Endodermal cell (in vitro differentiated cells): ENCODE results near the gene PPP1R14D. TPM values are rescaled to one million over a fixed set of nuclear protein-coding genes. Genes with fewer than 3 reads are reported as not detected.

Experiments
- DNase-seq: peaks from one replicate; pipeline ENCODE4 v3.0.0-alpha.2; 2017
- H3K27ac ChIP-seq: 2 replicates; pipeline ENCODE4 v1.5.1; 2013; ENCODE audit warnings: mild to moderate bottlenecking, low read depth, low read length, moderate library complexity
- H3K27me3 ChIP-seq: 2 replicates; pipeline ENCODE4 v1.6.1; 2013; ENCODE audit warnings: mild to moderate bottlenecking, low read length, moderate library complexity; ENCODE audit not compliant: insufficient read depth, control insufficient read depth, poor library complexity, severe bottlenecking
- H3K36me3 ChIP-seq: 2 replicates; pipeline ENCODE4 v1.7.0; 2013; ENCODE audit warnings: mild to moderate bottlenecking, low read length, moderate library complexity; ENCODE audit not compliant: control insufficient read depth, insufficient read depth
- H3K4me1 ChIP-seq: one replicate; pipeline ENCODE4 v1.7.0; 2013; ENCODE audit warnings: low read length; ENCODE audit not compliant: control insufficient read depth, insufficient read depth
- H3K4me3 ChIP-seq: 2 replicates; pipeline ENCODE4 v1.5.1; 2013; ENCODE audit warnings: mild to moderate bottlenecking, low read length, moderate library complexity
- H3K9ac ChIP-seq: 2 replicates; pipeline ENCODE4 v1.6.1; 2013; ENCODE audit warnings: mild to moderate bottlenecking, low read length, moderate library complexity; ENCODE audit not compliant: poor library complexity, severe bottlenecking; ENCODE audit errors: extremely low read depth
- H3K9me3 ChIP-seq: 2 replicates; pipeline ENCODE4 v1.6.1; 2013; ENCODE audit warnings: mild to moderate bottlenecking, low read length, moderate library complexity; ENCODE audit not compliant: control insufficient read depth
- H3K27ac Mint-ChIP-seq: 2 replicates; pipeline ENCODE4 v1.8.0; 2020; ENCODE audit warnings: mixed read lengths
- H3K27me3 Mint-ChIP-seq: 2 replicates; pipeline ENCODE4 v1.8.0; 2021; ENCODE audit warnings: mild to moderate bottlenecking, mixed read lengths; ENCODE audit not compliant: insufficient read depth
- H3K36me3 Mint-ChIP-seq: 2 replicates; pipeline ENCODE4 v1.8.0; 2020; ENCODE audit warnings: low read depth, mixed read lengths
- H3K4me1 Mint-ChIP-seq: 2 replicates; pipeline ENCODE4 v1.8.0; 2020; ENCODE audit warnings: mixed read lengths
- H3K4me3 Mint-ChIP-seq: 2 replicates; pipeline ENCODE4 v1.8.0; 2020; ENCODE audit warnings: mild to moderate bottlenecking, moderate library complexity, mixed read lengths
- H3K9me3 Mint-ChIP-seq: 2 replicates; pipeline ENCODE4 v1.8.0; 2020; ENCODE audit warnings: mild to moderate bottlenecking, mixed read lengths
- WGBS, 2 experiments: methylation state at CpG; one replicate each; pipeline versions ENCODE4 v1.1.5 to v1.1.7; 2013; ENCODE audit warnings: missing lambda C conversion rate in 2 of 2, mixed read lengths in 1 of 2; ENCODE audit not compliant: insufficient coverage in 1 of 2, insufficient read length in 1 of 2; 5-methylcytosine and 5-hydroxymethylcytosine counted together
- total RNA-seq, 2 donors: library from RNA; stranded (reverse); fragmentation: NEBNext Ultra II Directional in 1 of 2; extraction: Animal tissue kit (Norgen Biotek cat#: 25700) in 1 of 2; gene quantifications; 2 replicates in 1 of 2; 3 replicates in 1 of 2; pipeline ENCODE4 v1.2.1, GENCODE V29; 2021
- TF ChIP-seq, protein P1 (sequence below): fragments of 200-600 bp; sonication (generic); conservative IDR thresholded peaks from 2 replicates; pipeline ENCODE4 v1.5.0; 2021; ENCODE audit warnings: antibody characterized with exemption, mild to moderate bottlenecking

Gene PPP1R14D
- total RNA-seq, 2 donors from 2014 or later, result not detected

DNA sequence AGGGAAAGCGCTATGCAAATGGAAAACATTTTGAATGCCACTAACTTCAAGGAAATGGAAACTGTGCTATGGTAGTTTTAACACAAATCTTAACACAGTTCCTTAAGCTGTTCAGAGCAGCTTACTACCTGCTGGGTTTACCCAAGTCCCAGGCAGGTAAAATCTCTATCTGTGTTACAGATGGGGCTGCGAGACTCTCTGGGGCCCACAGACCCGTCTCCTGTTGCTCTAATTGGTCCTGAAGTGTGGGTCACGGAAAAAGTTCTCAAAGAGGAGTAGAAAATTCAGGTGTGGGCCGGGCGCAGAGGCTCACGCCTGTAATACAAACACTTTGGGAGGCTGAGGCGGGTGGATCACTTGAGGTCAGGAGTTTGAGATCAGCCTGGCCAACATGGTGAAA lies 38.5 kb downstream of the PPP1R14D start:
- H3K27me3 ChIP-seq, result no peaks in the 10 kb centered on the region
- H3K4me3 Mint-ChIP-seq, result no peak overlapping the region
- H3K9me3 ChIP-seq, result no peaks in the 10 kb centered on the region
- H3K36me3 ChIP-seq, result peaks cover 6% of the 10 kb centered on the region
- no peak overlapping the region for H3K4me3 ChIP-seq
- H3K4me1 Mint-ChIP-seq, result peaks cover 48% of the 10 kb centered on the region
- H3K27me3 Mint-ChIP-seq, result no peaks in the 10 kb centered on the region
- peaks cover 14% of the 10 kb centered on the region for H3K36me3 Mint-ChIP-seq
- no peak overlapping the region for H3K9ac ChIP-seq
- TF ChIP-seq, protein P1, sequence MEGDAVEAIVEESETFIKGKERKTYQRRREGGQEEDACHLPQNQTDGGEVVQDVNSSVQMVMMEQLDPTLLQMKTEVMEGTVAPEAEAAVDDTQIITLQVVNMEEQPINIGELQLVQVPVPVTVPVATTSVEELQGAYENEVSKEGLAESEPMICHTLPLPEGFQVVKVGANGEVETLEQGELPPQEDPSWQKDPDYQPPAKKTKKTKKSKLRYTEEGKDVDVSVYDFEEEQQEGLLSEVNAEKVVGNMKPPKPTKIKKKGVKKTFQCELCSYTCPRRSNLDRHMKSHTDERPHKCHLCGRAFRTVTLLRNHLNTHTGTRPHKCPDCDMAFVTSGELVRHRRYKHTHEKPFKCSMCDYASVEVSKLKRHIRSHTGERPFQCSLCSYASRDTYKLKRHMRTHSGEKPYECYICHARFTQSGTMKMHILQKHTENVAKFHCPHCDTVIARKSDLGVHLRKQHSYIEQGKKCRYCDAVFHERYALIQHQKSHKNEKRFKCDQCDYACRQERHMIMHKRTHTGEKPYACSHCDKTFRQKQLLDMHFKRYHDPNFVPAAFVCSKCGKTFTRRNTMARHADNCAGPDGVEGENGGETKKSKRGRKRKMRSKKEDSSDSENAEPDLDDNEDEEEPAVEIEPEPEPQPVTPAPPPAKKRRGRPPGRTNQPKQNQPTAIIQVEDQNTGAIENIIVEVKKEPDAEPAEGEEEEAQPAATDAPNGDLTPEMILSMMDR, result no peak
- H3K4me1 ChIP-seq, result peaks cover 13% of the 10 kb centered on the region
- 82 to 94% methylated on average over 7 to 8 of the region's 8 CpGs for WGBS, 2 experiments
- H3K9me3 Mint-ChIP-seq, result no peaks in the 10 kb centered on the region
- DNase-seq, result peak; percentile 62
- no peak overlapping the region for H3K27ac ChIP-seq
- peak overlapping the region; percentile 92 for H3K27ac Mint-ChIP-seq

DNA sequence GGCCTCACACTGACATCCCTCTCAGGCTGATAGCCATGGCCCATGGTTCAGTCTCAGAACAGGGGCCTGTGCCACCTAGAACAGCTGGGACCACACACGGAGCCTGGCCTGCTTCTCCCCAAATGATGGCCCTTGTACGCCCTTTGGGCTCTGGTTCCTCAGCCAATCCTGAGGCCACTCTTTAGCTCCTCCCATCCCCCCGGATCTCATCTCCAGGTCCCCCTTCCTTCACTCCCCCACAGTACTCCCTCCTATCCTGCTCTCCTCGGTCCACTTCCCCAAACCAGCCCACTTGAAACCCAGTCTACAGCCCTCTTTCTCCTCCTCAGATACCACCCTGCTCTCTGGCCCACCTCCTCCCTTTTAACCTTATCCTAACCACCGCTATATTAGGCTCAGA lies 39.4 kb downstream of the PPP1R14D start:
- Histone ChIP-seq H3K36me3 (peaks cover 6% of the 10 kb centered on the region), H3K27ac (no peak overlapping the region), H3K9ac (no peak overlapping the region), H3K4me1 (peaks cover 13% of the 10 kb centered on the region), H3K9me3 (no peaks in the 10 kb centered on the region), H3K27me3 (no peaks in the 10 kb centered on the region), H3K4me3 (no peak overlapping the region)
- Mint-ChIP-seq H3K27me3 (no peaks in the 10 kb centered on the region), H3K4me3 (no peak overlapping the region), H3K36me3 (peaks cover 14% of the 10 kb centered on the region), H3K9me3 (no peaks in the 10 kb centered on the region), H3K4me1 (peaks cover 48% of the 10 kb centered on the region), H3K27ac (no peak overlapping the region)
- DNase-seq, result no peak
- 90 to 94% methylated on average over 4 to 5 of the region's 5 CpGs for WGBS, 2 experiments
- TF ChIP-seq, protein P1, result no peak

DNA sequence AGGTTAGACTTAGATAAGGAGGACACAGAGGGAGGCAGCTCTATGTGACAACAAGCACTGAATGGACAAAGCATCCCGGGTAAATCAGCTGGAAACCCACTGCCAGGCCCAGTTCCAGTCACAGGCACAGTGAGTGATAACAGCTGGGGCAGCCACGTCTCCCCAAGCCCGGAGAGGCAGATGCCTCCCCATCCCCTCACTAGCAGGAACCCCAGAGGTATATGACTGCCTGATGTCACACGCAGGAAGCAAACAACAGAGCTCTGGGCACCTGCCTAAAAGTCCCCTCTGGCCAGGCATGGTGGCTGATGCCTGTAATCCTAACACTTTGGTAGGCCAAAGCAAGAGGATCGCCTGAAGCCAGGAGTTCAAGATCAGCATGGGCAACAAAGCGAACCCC lies 40.5 kb downstream of the PPP1R14D start:
- TF ChIP-seq, protein P1, result no peak
- H3K27ac Mint-ChIP-seq, result peak overlapping the region; percentile 88
- H3K4me3 Mint-ChIP-seq, result no peak overlapping the region
- H3K36me3 Mint-ChIP-seq, result peaks cover 10% of the 10 kb centered on the region
- H3K36me3 ChIP-seq, result peaks cover 6% of the 10 kb centered on the region
- peaks cover 13% of the 10 kb centered on the region for H3K4me1 ChIP-seq
- no peak overlapping the region for H3K4me3 ChIP-seq
- DNase-seq, result peak; percentile 65
- peaks cover 42% of the 10 kb centered on the region for H3K4me1 Mint-ChIP-seq
- no peaks in the 10 kb centered on the region for H3K9me3 ChIP-seq
- H3K27me3 ChIP-seq, result no peaks in the 10 kb centered on the region
- H3K27ac ChIP-seq, result no peak overlapping the region
- WGBS, 2 experiments, result 77 to 83% methylated on average over 2 to 6 of the region's 6 CpGs
- H3K9me3 Mint-ChIP-seq, result no peaks in the 10 kb centered on the region
- H3K9ac ChIP-seq, result no peak overlapping the region
- H3K27me3 Mint-ChIP-seq, result no peaks in the 10 kb centered on the region
